Keratinocyte (primary cell): Measurements from ENCODE around the gene CREB3.

Experiments used
- CTCF ChIP-seq, 3 experiments: IDR thresholded peaks in 1 of 3; conservative IDR thresholded peaks in 1 of 3; optimal IDR thresholded peaks in 1 of 3; 2 replicates in 2 of 3; 3 replicates in 1 of 3; pipeline versions ENCODE3 to v1.5.1; 2011; ENCODE audit warnings: low read length in 3 of 3, mild to moderate bottlenecking in 3 of 3, moderate library complexity in 2 of 3, control low read depth in 1 of 3, inconsistent platforms in 1 of 3; ENCODE audit not compliant: insufficient read depth in 2 of 3; ENCODE audit errors: extremely low read depth in 1 of 3
- EZH2 ChIP-seq: IDR thresholded peaks from one replicate; pipeline ENCODE4 v1.6.1; 2012; ENCODE audit warnings: inconsistent platforms, mild to moderate bottlenecking, low read length, moderate library complexity

- no peak for TF ChIP-seq CTCF (optimal IDR thresholded peaks at IDR 0.05 in 1 of 3, IDR thresholded peaks at IDR 0.05 in 1 of 3, conservative IDR thresholded peaks at IDR 0.05 in 1 of 3; ENCODE audit: extremely low read depth in 1 of 3, insufficient read depth in 2 of 3, low read length in 3 of 3)
- no peak for TF ChIP-seq EZH2
Observed at GRCh38 chr9:35778496-35778895, 46.0 kb downstream of the CREB3 start.
